CD14-positive monocyte (primary cell): ENCODE results near the gene UNC5C. TPM values are rescaled to one million over a fixed set of nuclear protein-coding genes. Genes with fewer than 3 reads are reported as not detected.

Source experiments
- DNase-seq, 3 donors: peaks; one replicate each; pipeline ENCODE4 v3.0.0-alpha.2; 2011 to 2022
- H2AFZ ChIP-seq: 2 replicates; pipeline ENCODE4 v1.6.0; 2012; ENCODE audit warnings: mild to moderate bottlenecking, low read depth, low read length, inconsistent platforms; ENCODE audit not compliant: insufficient read depth, poor library complexity, severe bottlenecking
- H3K27ac ChIP-seq, 2 donors: 1 replicate in 1 of 2; 2 replicates in 1 of 2; pipeline ENCODE4 v1.5.1; 2012 to 2013; ENCODE audit warnings: low read length in 2 of 2, control low read depth in 1 of 2, inconsistent platforms in 1 of 2, low read depth in 1 of 2, mild to moderate bottlenecking in 1 of 2
- H3K27me3 ChIP-seq, 2 donors: one replicate each; pipeline versions ENCODE4 v1.6.0 to v1.6.1; 2011 to 2013; ENCODE audit warnings: low read length in 2 of 2; ENCODE audit not compliant: control insufficient read depth in 2 of 2, insufficient read depth in 2 of 2
- H3K36me3 ChIP-seq, 2 donors: replicated peaks in 1 of 2; 1 replicate in 1 of 2; 2 replicates in 1 of 2; pipeline versions ENCODE4 v1.5.1 to v1.6.1; 2012 to 2013; ENCODE audit warnings: low read length in 2 of 2, control low read depth in 1 of 2, inconsistent platforms in 1 of 2, mild to moderate bottlenecking in 1 of 2; ENCODE audit not compliant: insufficient read depth in 2 of 2, control insufficient read depth in 1 of 2
- H3K4me1 ChIP-seq, 2 donors: 1 replicate in 1 of 2; 2 replicates in 1 of 2; pipeline versions ENCODE4 v1.5.1 to v1.6.1; 2012 to 2013; ENCODE audit warnings: low read length in 2 of 2, control low read depth in 1 of 2, inconsistent platforms in 1 of 2, mild to moderate bottlenecking in 1 of 2, moderate library complexity in 1 of 2; ENCODE audit not compliant: insufficient read depth in 2 of 2, control insufficient read depth in 1 of 2
- H3K4me2 ChIP-seq: replicated peaks from 2 replicates; pipeline ENCODE3; 2012; ENCODE audit warnings: low read length, moderate library complexity, mild to moderate bottlenecking; ENCODE audit not compliant: poor library complexity, severe bottlenecking; ENCODE audit errors: extremely low read depth
- H3K4me3 ChIP-seq, 3 experiments: fragments of 200-600 bp in 1 of 3; sonication (generic) in 1 of 3; replicated peaks in 1 of 3; 1 replicate in 2 of 3; 2 replicates in 1 of 3; pipeline ENCODE4 v1.5.1; 2011 to 2013; ENCODE audit warnings: low read length in 3 of 3, mild to moderate bottlenecking in 3 of 3, control low read depth in 2 of 3, low read depth in 2 of 3, inconsistent platforms in 1 of 3, moderate library complexity in 1 of 3
- H3K79me2 ChIP-seq: 2 replicates; pipeline ENCODE4 v1.6.0; 2012; ENCODE audit warnings: mild to moderate bottlenecking, control low read depth, inconsistent platforms, low read length, moderate library complexity; ENCODE audit not compliant: insufficient read depth
- H3K9ac ChIP-seq: 2 replicates; pipeline ENCODE4 v1.6.0; 2017; ENCODE audit warnings: low read length, mild to moderate bottlenecking; ENCODE audit not compliant: insufficient read depth, poor library complexity, severe bottlenecking
- H3K9me3 ChIP-seq, 2 donors: replicated peaks in 1 of 2; 1 replicate in 1 of 2; 2 replicates in 1 of 2; pipeline versions ENCODE4 v1.5.1 to v1.6.1; 2012 to 2013; ENCODE audit warnings: low read length in 2 of 2, control low read depth in 1 of 2; ENCODE audit not compliant: control insufficient read depth in 1 of 2, insufficient read depth in 1 of 2
- H4K20me1 ChIP-seq: 2 replicates; pipeline ENCODE4 v1.6.0; 2012; ENCODE audit warnings: mild to moderate bottlenecking, low read length, control low read depth, moderate library complexity; ENCODE audit not compliant: insufficient read depth
- H3K27ac Mint-ChIP-seq, 7 donors: one replicate each; pipeline ENCODE4 v1.8.0; 2020; ENCODE audit warnings: mild to moderate bottlenecking in 7 of 7, mixed read lengths in 7 of 7, moderate library complexity in 6 of 7, inconsistent platforms in 2 of 7
- H3K27me3 Mint-ChIP-seq, 3 donors: one replicate each; pipeline ENCODE4 v1.8.0; 2021 to 2022; ENCODE audit warnings: low read depth in 3 of 3, mild to moderate bottlenecking in 3 of 3, mixed read lengths in 3 of 3, moderate library complexity in 3 of 3, inconsistent platforms in 1 of 3
- H3K36me3 Mint-ChIP-seq, 2 donors: one replicate each; pipeline ENCODE4 v1.8.0; 2020; ENCODE audit warnings: mixed read lengths in 2 of 2, inconsistent platforms in 1 of 2, mild to moderate bottlenecking in 1 of 2
- H3K4me1 Mint-ChIP-seq: one replicate; pipeline ENCODE4 v1.8.0; 2020; ENCODE audit warnings: mild to moderate bottlenecking, mixed read lengths
- H3K4me3 Mint-ChIP-seq, 2 donors: one replicate each; pipeline ENCODE4 v1.8.0; 2020; ENCODE audit warnings: mild to moderate bottlenecking in 2 of 2, mixed read lengths in 2 of 2, moderate library complexity in 1 of 2
- H3K9me3 Mint-ChIP-seq, 7 donors: one replicate each; pipeline ENCODE4 v1.8.0; 2020 to 2022; ENCODE audit warnings: mixed read lengths in 7 of 7, mild to moderate bottlenecking in 6 of 7, moderate library complexity in 6 of 7, inconsistent platforms in 2 of 7
- CTCF ChIP-seq: fragments of 200-600 bp; IDR thresholded peaks from one replicate; pipeline ENCODE4 v1.8.0; 2022; ENCODE audit warnings: antibody characterized with exemption, mild to moderate bottlenecking
- WGBS: methylation state at CpG from one replicate; pipeline ENCODE4 v1.1.5; 2013; ENCODE audit warnings: missing lambda C conversion rate; ENCODE audit not compliant: insufficient coverage; 5-methylcytosine and 5-hydroxymethylcytosine counted together
- intact Hi-C, 2 donors: fragments of 100-400 bp; cut with micrococcal nuclease; formaldehyde crosslinking; loops; one replicate each; pipeline versions ENCODE4 v1.15.0 to v1.15.1; 2023
- polyA plus RNA-seq, 3 donors: library from polyadenylated mRNA; depleted of rRNA in 1 of 3; unstranded in 2 of 3; stranded (reverse) in 1 of 3; fragments of 300-500 nt in 2 of 3; fragments of >200 nt in 1 of 3; fragmentation: Illumina TruSeq in 2 of 3; gene quantifications; 1 replicate in 2 of 3; 2 replicates in 1 of 3; pipeline ENCODE4 v1.2.3, GENCODE V29; 2012 to 2021

The UNC5C gene
- polyA plus RNA-seq, 3 donors: 0.03 TPM; not detected in 2

GRCh38 chr4:95387719-95388118 is 161.1 kb downstream of the UNC5C start:
- H3K36me3 Mint-ChIP-seq: no peaks in the 10 kb centered on the region
- WGBS: no CpG with 5 or more reads among the region's 1 CpG
- no peak for TF ChIP-seq CTCF

GRCh38 chr4:95386410-95386809 is 162.4 kb downstream of the UNC5C start:
- DNase-seq: no peak
- H3K27ac ChIP-seq: no peak overlapping the region
- no peaks in the 10 kb centered on the region for H3K36me3 ChIP-seq
- TF ChIP-seq CTCF: no peak
- no peaks in the 10 kb centered on the region for H3K79me2 ChIP-seq
- no peaks in the 10 kb centered on the region for H3K27me3 ChIP-seq
- Mint-ChIP-seq H3K9me3 (peaks cover 0 to 2% (median 0%) of the 10 kb centered on the region in 7 donors), H3K4me1 (no peaks in the 10 kb centered on the region), H3K27ac (no peak overlapping the region), H3K4me3 (no peak overlapping the region), H3K27me3 (peaks cover 0 to 2% (median 0%) of the 10 kb centered on the region in 3 donors), H3K36me3 (no peaks in the 10 kb centered on the region)
- H3K9me3 ChIP-seq: no peaks in the 10 kb centered on the region
- no peaks in the 10 kb centered on the region for H3K4me1 ChIP-seq
- intact Hi-C loops: no loop called here
- WGBS: 80% methylated on average over 2 of the region's 3 CpGs
- H2AFZ ChIP-seq: no peak overlapping the region
- no peaks in the 10 kb centered on the region for H4K20me1 ChIP-seq
- H3K4me3 ChIP-seq: no peak overlapping the region
- no peak overlapping the region for H3K4me2 ChIP-seq
- no peak overlapping the region for H3K9ac ChIP-seq

More at GRCh38 chr4:95387719-95388118, 161.1 kb downstream of the UNC5C start:
- no peaks in the 10 kb centered on the region for H3K27me3 ChIP-seq
- Mint-ChIP-seq H3K27ac (no peak overlapping the region), H3K27me3 (peaks cover 0 to 2% (median 0%) of the 10 kb centered on the region in 3 donors), H3K9me3 (peaks cover 0 to 2% (median 0%) of the 10 kb centered on the region in 7 donors), H3K4me3 (no peak overlapping the region), H3K4me1 (no peaks in the 10 kb centered on the region)
- no peaks in the 10 kb centered on the region for H3K9me3 ChIP-seq
- no peak overlapping the region for H3K27ac ChIP-seq
- H3K4me1 ChIP-seq: no peaks in the 10 kb centered on the region
- intact Hi-C loops: no loop called here
- H3K79me2 ChIP-seq: no peaks in the 10 kb centered on the region
- H4K20me1 ChIP-seq: no peaks in the 10 kb centered on the region
- no peak overlapping the region for H3K4me3 ChIP-seq
- H3K4me2 ChIP-seq: no peak overlapping the region
- no peak overlapping the region for H3K9ac ChIP-seq
- no peaks in the 10 kb centered on the region for H3K36me3 ChIP-seq
- no peak for DNase-seq
- no peak overlapping the region for H2AFZ ChIP-seq
